ENCODE results near the gene OSBP2. TPM values are rescaled to one million over a fixed set of nuclear protein-coding genes. Genes with fewer than 3 reads are reported as not detected.

Gene OSBP2
- total RNA-seq = 1 to 10 TPM in 3 of 4 donors, under 1 TPM in 1; 0.60 to 7.5 (median 4.3) TPM

GRCh38 chr22:30694640-30695350 is at the start of gene OSBP2:
Gene OSBP2 (plus strand): TSS chr22:30694874. CDS start chr22:30694910, 36 bp downstream.
- WGBS, 2 donors (ENCODE audit: low coverage in 1 of 2) = 3% methylated on average over 63 of the region's 88 CpGs; no CpG with 5 or more reads in 1 of the 2 donors
- peak; percentile 56 for DNase-seq
- intact Hi-C loops (cut with DNase I; ENCODE audit: low total_unique reads) (no loop called here), in situ Hi-C loops (cut with MboI; ENCODE audit: low pct_ligation_motif_present in 1 of 4, low pct_unique_long_range_greater_than_20kb in 1 of 4, low sequenced_read_pairs in 3 of 4) (no loop called here)
- peak within 1 kb of the TSS; percentile 18 to 90 (median 56) for H3K4me3 ChIP-seq
- H3K36me3 ChIP-seq = no peaks in the 10 kb centered on the region
- H3K27me3 ChIP-seq = no peaks in the 10 kb centered on the region
- H3K27ac ChIP-seq = peak within 1 kb of the TSS; percentile 73 to 80 (median 76)
- H3K9me3 ChIP-seq = no peaks in the 10 kb centered on the region
- TF ChIP-seq CTCF (IDR thresholded peaks at IDR 0.05) (peak in 1 of 5 experiments; percentile 20), POLR2A (IDR thresholded peaks at IDR 0.05) (peak; percentile 4), EP300 (IDR thresholded peaks at IDR 0.05; ENCODE audit: low read depth) (no peak), POLR2AphosphoS5 (IDR thresholded peaks at IDR 0.05) (no peak)
- peaks cover 0 to 16% (median 9%) of the 10 kb centered on the region in 4 donors for H3K4me1 ChIP-seq

GRCh38 chr22:30646518-30647160 is 48.0 kb upstream of the OSBP2 start:
- DNase-seq = no peak
- WGBS, 2 donors (ENCODE audit: low coverage in 1 of 2) = 92 to 94% methylated on average over 11 to 25 of the region's 25 CpGs
- Histone ChIP-seq H3K27ac (peak overlapping the region in 3 of 4 donors; percentile 5 to 60 (median 8)), H3K9me3 (no peaks in the 10 kb centered on the region), H3K4me1 (peaks cover 0 to 13% (median 4%) of the 10 kb centered on the region in 4 donors), H3K36me3 (no peaks in the 10 kb centered on the region), H3K4me3 (no peak overlapping the region), H3K27me3 (no peaks in the 10 kb centered on the region)
- intact Hi-C loops (cut with DNase I; ENCODE audit: low total_unique reads) (no loop called here), in situ Hi-C loops (cut with MboI; ENCODE audit: low pct_ligation_motif_present in 1 of 4, low pct_unique_long_range_greater_than_20kb in 1 of 4, low sequenced_read_pairs in 3 of 4) (loop anchor here in 1 of 4 donors (25.0 kb wide), 1 partner anchor 266 kb away; no protein-coding TSS in a partner anchor)
- TF ChIP-seq POLR2AphosphoS5 (IDR thresholded peaks at IDR 0.05) = no peak
- TF ChIP-seq POLR2A (IDR thresholded peaks at IDR 0.05) = no peak
- TF ChIP-seq EP300 (IDR thresholded peaks at IDR 0.05; ENCODE audit: low read depth) = no peak
- TF ChIP-seq CTCF (IDR thresholded peaks at IDR 0.05) = no peak

- in situ Hi-C loops (cut with MboI; ENCODE audit: low pct_ligation_motif_present in 1 of 4, low pct_unique_long_range_greater_than_20kb in 1 of 4, low sequenced_read_pairs in 3 of 4) = loop anchor here in 1 of 4 donors (25.0 kb wide), 1 partner anchor 265 kb away; no protein-coding TSS in a partner anchor
- no peak for DNase-seq
These were observed 47.1 kb upstream of the OSBP2 start for GRCh38 chr22:30647536-30647935.

More at GRCh38 chr22:30647536-30647935, 47.1 kb upstream of the OSBP2 start:
- no peak for TF ChIP-seq POLR2A (IDR thresholded peaks at IDR 0.05)
- no peak for TF ChIP-seq POLR2AphosphoS5 (IDR thresholded peaks at IDR 0.05)
- TF ChIP-seq EP300 (IDR thresholded peaks at IDR 0.05; ENCODE audit: low read depth) = no peak
- TF ChIP-seq CTCF (IDR thresholded peaks at IDR 0.05) = no peak
- Histone ChIP-seq H3K9me3 (no peaks in the 10 kb centered on the region), H3K36me3 (no peaks in the 10 kb centered on the region), H3K4me3 (no peak overlapping the region), H3K27ac (no peak overlapping the region), H3K27me3 (no peaks in the 10 kb centered on the region), H3K4me1 (peaks cover 0 to 13% (median 4%) of the 10 kb centered on the region in 4 donors)
- WGBS, 2 donors (ENCODE audit: low coverage in 1 of 2) = 93% methylated on average over 3 of the region's 3 CpGs; no CpG with 5 or more reads in 1 of the 2 donors
- intact Hi-C loops (cut with DNase I; ENCODE audit: low total_unique reads) = no loop called here
